Caco-2 (cell line): ENCODE results near the gene ADARB1. TPM values are rescaled to one million over a fixed set of nuclear protein-coding genes. Genes with fewer than 3 reads are reported as not detected.

Experiments
- BruUV-seq: library from RNA; stranded (reverse); fragments of 400-500 nt; replicated peaks from 2 replicates; lab custom pipeline; 2021; lab: Mats Ljungman, UMichigan
- CTCF ChIA-PET: fragments of 300-600 bp; sonication (Branson Sonifier 250); formaldehyde crosslinking; loops from one replicate; lab custom pipeline; 2022; ENCODE audit warnings: antibody characterized with exemption; lab: Charles Lee
- POLR2A ChIA-PET: fragments of 300-600 bp; sonication (Branson Sonifier 250); formaldehyde crosslinking; loops from one replicate; lab custom pipeline; 2022; ENCODE audit warnings: antibody characterized with exemption; lab: Charles Lee
- DNase-seq, 2 experiments: peaks; one replicate each; pipeline versions ENCODE4 v3.0.0 to v3.0.0-alpha.2; 2020 to 2022
- H3K27me3 ChIP-seq: replicated peaks from 2 replicates; pipeline ENCODE4 v1.6.0; 2011; ENCODE audit warnings: low read length; ENCODE audit not compliant: control insufficient read depth, insufficient read depth
- H3K36me3 ChIP-seq: 2 replicates; pipeline ENCODE4 v1.5.1; 2011; ENCODE audit warnings: low read length; ENCODE audit not compliant: control insufficient read depth, insufficient read depth
- H3K4me1 ChIP-seq: fragments of 250-450 bp; sonication (Bioruptor Pico); 2 replicates; pipeline ENCODE4 v1.5.1; 2020; ENCODE audit warnings: mild to moderate bottlenecking
- H3K4me3 ChIP-seq: 2 replicates; pipeline ENCODE4 v1.5.1; 2011; ENCODE audit warnings: low read depth, mild to moderate bottlenecking, control low read depth, low read length
- H3K9me3 ChIP-seq: fragments of 250-450 bp; sonication (Bioruptor Pico); 2 replicates; pipeline ENCODE4 v1.5.1; 2020; ENCODE audit warnings: mild to moderate bottlenecking, moderate library complexity
- H3K27ac Mint-ChIP-seq: one replicate; pipeline ENCODE4 v1.8.0; 2022; ENCODE audit warnings: mixed read lengths; ENCODE audit not compliant: unreplicated experiment
- H3K27me3 Mint-ChIP-seq: one replicate; pipeline ENCODE4 v1.8.0; 2022; ENCODE audit warnings: mixed read lengths; ENCODE audit not compliant: insufficient read depth, unreplicated experiment
- H3K36me3 Mint-ChIP-seq: one replicate; pipeline ENCODE4 v1.8.0; 2022; ENCODE audit warnings: mild to moderate bottlenecking, mixed read lengths; ENCODE audit not compliant: insufficient read depth, unreplicated experiment
- H3K4me1 Mint-ChIP-seq: one replicate; pipeline ENCODE4 v1.8.0; 2022; ENCODE audit warnings: low read depth, mixed read lengths; ENCODE audit not compliant: unreplicated experiment
- H3K4me3 Mint-ChIP-seq: one replicate; pipeline ENCODE4 v1.8.0; 2022; ENCODE audit warnings: mild to moderate bottlenecking, moderate library complexity, mixed read lengths; ENCODE audit not compliant: unreplicated experiment
- H3K9me3 Mint-ChIP-seq: one replicate; pipeline ENCODE4 v1.8.0; 2022; ENCODE audit warnings: mixed read lengths; ENCODE audit not compliant: unreplicated experiment
- CTCF ChIP-seq, 2 experiments: fragments of 200-600 bp in 1 of 2; IDR thresholded peaks; 1 replicate in 1 of 2; 2 replicates in 1 of 2; pipeline versions ENCODE4 v1.5.1 to v1.8.0; 2011 to 2022; ENCODE audit warnings: antibody characterized with exemption in 1 of 2, control low read depth in 1 of 2, inconsistent platforms in 1 of 2, low read depth in 1 of 2, low read length in 1 of 2, mild to moderate bottlenecking in 1 of 2, moderate library complexity in 1 of 2; ENCODE audit not compliant: insufficient read depth in 1 of 2, severe bottlenecking in 1 of 2, unreplicated experiment in 1 of 2
- intact Hi-C: fragments of 100-400 bp; cut with micrococcal nuclease; formaldehyde crosslinking; loops from one replicate; pipeline ENCODE4 v1.10.0; 2022; ENCODE audit not compliant: unreplicated experiment
- total RNA-seq: library from RNA; stranded (reverse); gene quantifications from 2 replicates; pipeline ENCODE4 v1.2.3, GENCODE V29; 2022

ADARB1 gene
- total RNA-seq, 1 experiment from 2014 or later, result 25.4 TPM

DNA sequence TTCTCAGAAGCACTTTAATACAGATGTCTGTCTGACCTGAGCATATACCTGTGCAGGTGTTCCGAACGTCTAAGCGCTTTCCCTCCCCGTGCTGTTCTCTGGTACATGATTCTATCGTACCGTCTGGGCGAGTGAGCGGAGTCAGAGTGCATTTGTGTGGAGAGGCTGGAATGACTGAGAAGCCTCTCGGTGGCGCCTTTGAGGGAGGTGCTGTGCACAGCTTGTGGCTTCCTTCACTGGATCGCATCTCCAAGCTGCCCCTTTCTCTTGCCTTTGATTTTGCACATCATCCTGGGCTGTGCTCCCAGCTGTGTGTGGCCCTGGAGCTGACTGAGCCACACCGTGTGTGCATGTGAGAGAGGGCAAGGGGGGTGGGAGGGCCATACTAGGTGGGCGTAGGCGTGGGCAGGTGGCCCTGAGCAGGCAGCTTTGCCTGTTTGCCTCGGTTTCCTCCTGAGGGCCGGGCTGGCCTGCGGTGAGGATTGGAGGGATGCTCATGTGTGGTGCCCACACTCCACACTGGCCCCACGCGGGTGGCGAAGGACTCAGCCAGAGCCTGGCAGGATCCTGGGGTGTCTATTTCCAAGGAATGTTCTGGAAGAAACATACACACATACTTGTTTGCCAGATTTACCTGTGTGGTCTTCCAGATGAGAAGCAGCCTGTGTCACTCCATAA lies 105.3 kb downstream of the ADARB1 start:
- Mint-ChIP-seq H3K27ac (no peak overlapping the region), H3K4me3 (no peak overlapping the region), H3K36me3 (peaks cover 9% of the 10 kb centered on the region), H3K27me3 (no peaks in the 10 kb centered on the region), H3K9me3 (no peaks in the 10 kb centered on the region), H3K4me1 (no peaks in the 10 kb centered on the region)
- no TSS peak for BruUV-seq
- H3K9me3 ChIP-seq, result no peaks in the 10 kb centered on the region
- no peak for DNase-seq
- H3K36me3 ChIP-seq, result no peaks in the 10 kb centered on the region
- no peak overlapping the region for H3K4me3 ChIP-seq
- CTCF ChIA-PET, result no interaction called here
- no peak for TF ChIP-seq CTCF (IDR thresholded peaks at IDR 0.05; ENCODE audit: insufficient read depth in 1 of 2, low read depth in 1 of 2, low read length in 1 of 2, severe bottlenecking in 1 of 2, unreplicated experiment in 1 of 2)
- intact Hi-C loops, result no loop called here
- POLR2A ChIA-PET, result no interaction called here
- H3K4me1 ChIP-seq, result no peaks in the 10 kb centered on the region
- no peaks in the 10 kb centered on the region for H3K27me3 ChIP-seq

DNA sequence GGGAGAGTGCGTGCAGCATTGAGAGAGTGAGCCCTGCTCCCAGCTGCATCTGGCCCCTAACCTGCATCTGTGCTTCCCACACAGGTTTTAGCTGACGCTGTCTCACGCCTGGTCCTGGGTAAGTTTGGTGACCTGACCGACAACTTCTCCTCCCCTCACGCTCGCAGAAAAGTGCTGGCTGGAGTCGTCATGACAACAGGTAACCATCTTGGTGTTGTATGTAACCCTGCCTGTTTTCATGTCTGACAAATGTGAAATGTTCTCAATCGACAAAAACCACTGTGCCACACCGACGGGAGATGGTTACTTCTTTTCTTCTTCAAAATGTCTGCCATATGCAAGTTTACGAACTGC lies 105.8 kb downstream of the ADARB1 start:
- H3K27ac Mint-ChIP-seq, result no peak overlapping the region

GRCh38 chr21:45182958-45183357 lies 108.6 kb downstream of the ADARB1 start:
- POLR2A ChIA-PET, result no interaction called here

More for the DNA sequence above, 105.8 kb downstream of the ADARB1 start:
- Mint-ChIP-seq H3K36me3 (peaks cover 9% of the 10 kb centered on the region), H3K9me3 (no peaks in the 10 kb centered on the region), H3K27me3 (no peaks in the 10 kb centered on the region), H3K4me3 (no peak overlapping the region), H3K4me1 (no peaks in the 10 kb centered on the region)
- ChIA-PET CTCF (no interaction called here), POLR2A (no interaction called here)
- BruUV-seq, result no TSS peak
- Histone ChIP-seq H3K9me3 (no peaks in the 10 kb centered on the region), H3K27me3 (no peaks in the 10 kb centered on the region), H3K4me3 (no peak overlapping the region), H3K4me1 (no peaks in the 10 kb centered on the region), H3K36me3 (no peaks in the 10 kb centered on the region)
- intact Hi-C loops, result no loop called here
- no peak for TF ChIP-seq CTCF (IDR thresholded peaks at IDR 0.05; ENCODE audit: insufficient read depth in 1 of 2, low read depth in 1 of 2, low read length in 1 of 2, severe bottlenecking in 1 of 2, unreplicated experiment in 1 of 2)
- DNase-seq, result no peak

More at GRCh38 chr21:45182958-45183357, 108.6 kb downstream of the ADARB1 start:
- H3K9me3 ChIP-seq, result peaks cover 14% of the 10 kb centered on the region
- Mint-ChIP-seq H3K27me3 (no peaks in the 10 kb centered on the region), H3K9me3 (peaks cover 15% of the 10 kb centered on the region), H3K4me3 (no peak overlapping the region), H3K27ac (no peak overlapping the region), H3K4me1 (no peaks in the 10 kb centered on the region), H3K36me3 (no peaks in the 10 kb centered on the region)
- CTCF ChIA-PET, result interaction anchor here (0.6 kb wide), 1 partner anchor 43 kb away, joined by 3 read pairs; no protein-coding TSS in a partner anchor
- H3K4me1 ChIP-seq, result no peaks in the 10 kb centered on the region
- intact Hi-C loops, result no loop called here
- BruUV-seq, result no TSS peak
- TF ChIP-seq CTCF (IDR thresholded peaks at IDR 0.05; ENCODE audit: insufficient read depth in 1 of 2, low read depth in 1 of 2, low read length in 1 of 2, severe bottlenecking in 1 of 2, unreplicated experiment in 1 of 2), result no peak
- H3K36me3 ChIP-seq, result no peaks in the 10 kb centered on the region
- no peak for DNase-seq
- H3K27me3 ChIP-seq, result no peaks in the 10 kb centered on the region
- H3K4me3 ChIP-seq, result no peak overlapping the region
